Endothelial cell of umbilical vein (primary cell): ENCODE measurements around the gene C3orf80. TPM values are rescaled to one million over a fixed set of nuclear protein-coding genes. Genes with fewer than 3 reads are reported as not detected.

ENCODE experiments used
- BruUV-seq: library from RNA; stranded (reverse); fragments of 400-500 nt; replicated peaks from 2 replicates; lab custom pipeline; 2021; lab: Mats Ljungman, UMichigan
- CTCF ChIA-PET: fragments of 300-600, 350-600 bp; sonication (Branson Sonifier 250); formaldehyde crosslinking; loops from one replicate; lab custom pipeline; 2021; ENCODE audit warnings: antibody characterized with exemption, inconsistent platforms; lab: Charles Lee
- POLR2A ChIA-PET: fragments of 300-600, 350-600 bp; sonication (Branson Sonifier 250); formaldehyde crosslinking; loops from one replicate; lab custom pipeline; 2021; ENCODE audit warnings: antibody characterized with exemption, inconsistent platforms; lab: Charles Lee
- DNase-seq: peaks from one replicate; pipeline ENCODE4 v3.0.0-alpha.2; 2011; ENCODE audit warnings: low read depth, low spot score
- FAIRE-seq: peaks from 2 replicates; lab custom pipeline; 2011; peaks lifted over from hg19 to GRCh38; lab: Jason Lieb, UNC
- H2AFZ ChIP-seq: 2 replicates; pipeline ENCODE4 v1.6.0; 2012; ENCODE audit warnings: low read depth, low read length, control low read depth, inconsistent platforms
- H3K27ac ChIP-seq: 2 replicates; pipeline ENCODE4 v1.5.1; 2011; ENCODE audit warnings: low read depth, mild to moderate bottlenecking, control low read depth, low read length, moderate library complexity; ENCODE audit not compliant: insufficient read depth
- H3K27me3 ChIP-seq, 2 experiments: 2 replicates each; pipeline versions ENCODE4 v1.6.0 to v1.6.1; 2011; ENCODE audit warnings: low read length in 2 of 2, mixed read lengths in 1 of 2; ENCODE audit not compliant: control insufficient read depth in 2 of 2, insufficient read depth in 2 of 2
- H3K36me3 ChIP-seq, 2 experiments: 2 replicates in 1 of 2; 3 replicates in 1 of 2; pipeline ENCODE4 v1.5.1; 2011; ENCODE audit warnings: low read length in 2 of 2, mild to moderate bottlenecking in 1 of 2, moderate library complexity in 1 of 2; ENCODE audit not compliant: control insufficient read depth in 2 of 2, insufficient read depth in 2 of 2; ENCODE audit errors: extremely low read depth in 1 of 2
- H3K4me1 ChIP-seq: 3 replicates; pipeline ENCODE4 v1.5.1; 2011; ENCODE audit warnings: mild to moderate bottlenecking, low read length; ENCODE audit not compliant: control insufficient read depth, insufficient read depth; ENCODE audit errors: extremely low read depth
- H3K4me2 ChIP-seq: 2 replicates; pipeline ENCODE4 v1.6.1; 2011; ENCODE audit warnings: low read length, control low read depth, mixed read lengths; ENCODE audit not compliant: insufficient read depth
- H3K4me3 ChIP-seq, 3 experiments: fragments of 200-600 bp in 1 of 3; sonication (generic), shearing (Covaris generic) in 1 of 3; replicated peaks in 1 of 3; 2 replicates each; pipeline ENCODE4 v1.5.1; 2011 to 2016; ENCODE audit warnings: control low read depth in 3 of 3, low read length in 3 of 3, mild to moderate bottlenecking in 2 of 3, inconsistent platforms in 1 of 3, low read depth in 1 of 3, moderate library complexity in 1 of 3; ENCODE audit not compliant: insufficient read depth in 1 of 3
- H3K79me2 ChIP-seq: 2 replicates; pipeline ENCODE4 v1.6.0; 2012; ENCODE audit warnings: low read length, inconsistent platforms; ENCODE audit not compliant: control insufficient read depth, insufficient read depth
- H3K9ac ChIP-seq: replicated peaks from 2 replicates; pipeline ENCODE3; 2011; ENCODE audit warnings: low read length, control low read depth; ENCODE audit not compliant: insufficient read depth; ENCODE audit errors: extremely low read depth
- H3K9me1 ChIP-seq: replicated peaks from 3 replicates; pipeline ENCODE4 v1.6.0; 2011; ENCODE audit warnings: mild to moderate bottlenecking, low read length; ENCODE audit not compliant: control insufficient read depth, insufficient read depth; ENCODE audit errors: extremely low read depth
- H3K9me3 ChIP-seq: replicated peaks from 2 replicates; pipeline ENCODE4 v1.5.1; 2012; ENCODE audit warnings: low read length, inconsistent platforms; ENCODE audit not compliant: control insufficient read depth, insufficient read depth
- H4K20me1 ChIP-seq: replicated peaks from 2 replicates; pipeline ENCODE3; 2011; ENCODE audit warnings: mild to moderate bottlenecking, low read length; ENCODE audit not compliant: control insufficient read depth, insufficient read depth; ENCODE audit errors: extremely low read depth
- CTCF ChIP-seq, 2 donors: IDR thresholded peaks; 1 replicate in 1 of 2; 2 replicates in 1 of 2; pipeline ENCODE4 v1.5.1; 2011; ENCODE audit warnings: low read length in 2 of 2, mild to moderate bottlenecking in 2 of 2, moderate library complexity in 2 of 2, control low read depth in 1 of 2, inconsistent platforms in 1 of 2, low read depth in 1 of 2; ENCODE audit not compliant: insufficient read depth in 1 of 2; ENCODE audit errors: extremely low read depth in 1 of 2
- FOS ChIP-seq: IDR thresholded peaks from 2 replicates; pipeline ENCODE4 v1.6.1; 2011; ENCODE audit warnings: mild to moderate bottlenecking, low read length, moderate library complexity, borderline replicate concordance; ENCODE audit not compliant: insufficient read depth
- GATA2 ChIP-seq: IDR thresholded peaks from 2 replicates; pipeline ENCODE4 v1.7.0; 2011; ENCODE audit warnings: low read depth, mild to moderate bottlenecking, moderate library complexity, mixed read lengths, low read length; ENCODE audit not compliant: insufficient read length, insufficient read depth
- JUN ChIP-seq: IDR thresholded peaks from 2 replicates; pipeline ENCODE4 v1.6.1; 2011; ENCODE audit warnings: borderline replicate concordance, low read depth; ENCODE audit not compliant: insufficient read length, insufficient read depth
- MAX ChIP-seq: IDR thresholded peaks from 2 replicates; pipeline ENCODE4 v1.6.1; 2011; ENCODE audit not compliant: insufficient read depth, insufficient read length
- MYC ChIP-seq: IDR thresholded peaks from one replicate; pipeline ENCODE4 v1.6.1; 2011; ENCODE audit warnings: mild to moderate bottlenecking, low read depth, low read length
- POLR2A ChIP-seq: IDR thresholded peaks from 2 replicates; pipeline ENCODE4 v1.6.1; 2012; ENCODE audit warnings: low read depth, mild to moderate bottlenecking, control low read depth, low read length
- POLR2AphosphoS5 ChIP-seq: IDR thresholded peaks from 2 replicates; pipeline ENCODE4 v1.6.1; 2012; ENCODE audit warnings: low read depth, mild to moderate bottlenecking, control low read depth, low read length, moderate library complexity; ENCODE audit not compliant: insufficient read depth
- dilution Hi-C: fragments of 300-500 bp; cut with MboI; formaldehyde crosslinking; loops from one replicate; pipeline ENCODE4 v1.15.0; 2019; ENCODE audit warnings: low sequenced_read_pairs; ENCODE audit not compliant: extremely low pct_ligation_motif_present
- intact Hi-C: fragments of 100-400 bp; cut with micrococcal nuclease; formaldehyde crosslinking; loops from one replicate; pipeline ENCODE4 v1.10.0; 2022
- polyA plus RNA-seq, 4 experiments: library from polyadenylated mRNA; depleted of rRNA in 3 of 4; stranded (reverse) in 3 of 4; unstranded in 1 of 4; fragments of >200 nt; gene quantifications; 2 replicates each; pipeline versions ENCODE4 v1.2.1 to v1.2.3, GENCODE V29; 2011 to 2012; ENCODE audit warnings: missing spikeins in 1 of 4
- total RNA-seq: library from RNA; stranded (reverse); gene quantifications from 2 replicates; pipeline ENCODE4 v1.2.3, GENCODE V29; 2021

Gene C3orf80
- total and polyA plus RNA-seq, 2 donors (not counting 3 experiments of a cell fraction or from before 2014, with no cell fraction given), result 0.04 TPM; not detected in 1

- H3K4me3 ChIP-seq, result no peak overlapping the region
- CTCF ChIA-PET, result interaction anchor here (1.3 kb wide), 1 partner anchor 10 kb away, joined by 4 read pairs; no protein-coding TSS in a partner anchor
- H3K27me3 ChIP-seq, result no peaks in the 10 kb centered on the region
- BruUV-seq, result no TSS peak
- dilution Hi-C loops (no loop called here), intact Hi-C loops (no loop called here)
- H3K4me1 ChIP-seq, result no peaks in the 10 kb centered on the region
- POLR2A ChIA-PET, result no interaction called here
- no peaks in the 10 kb centered on the region for H3K9me3 ChIP-seq
- no peak for DNase-seq
- no peaks in the 10 kb centered on the region for H3K79me2 ChIP-seq
- TF ChIP-seq JUN, result no peak
- no peak for TF ChIP-seq GATA2
- H4K20me1 ChIP-seq, result no peaks in the 10 kb centered on the region
- no peak overlapping the region for H2AFZ ChIP-seq
- no peaks in the 10 kb centered on the region for H3K9me1 ChIP-seq
- H3K27ac ChIP-seq, result no peak overlapping the region
- H3K36me3 ChIP-seq, result no peaks in the 10 kb centered on the region
- FAIRE-seq, result no peak
- no peak overlapping the region for H3K4me2 ChIP-seq
- no peak overlapping the region for H3K9ac ChIP-seq
Measured at GRCh38 chr3:160260587-160261270, 35.5 kb downstream of the C3orf80 start.

- Histone ChIP-seq H3K4me2 (no peak overlapping the region), H3K27ac (no peak overlapping the region), H3K4me3 (no peak overlapping the region), H3K9me1 (no peaks in the 10 kb centered on the region), H4K20me1 (no peaks in the 10 kb centered on the region), H3K79me2 (no peaks in the 10 kb centered on the region), H3K9me3 (no peaks in the 10 kb centered on the region), H3K9ac (no peak overlapping the region), H3K27me3 (no peaks in the 10 kb centered on the region), H3K36me3 (no peaks in the 10 kb centered on the region), H3K4me1 (no peaks in the 10 kb centered on the region), H2AFZ (no peak overlapping the region)
- no TSS peak for BruUV-seq
- TF ChIP-seq FOS (no peak), POLR2A (no peak), GATA2 (no peak), JUN (no peak), POLR2AphosphoS5 (no peak), CTCF (IDR thresholded peaks at IDR 0.05; ENCODE audit: extremely low read depth in 1 of 2, insufficient read depth in 1 of 2, low read depth in 1 of 2, low read length in 2 of 2) (no peak), MYC (no peak), MAX (no peak)
- dilution Hi-C loops, result no loop called here
- CTCF ChIA-PET, result interaction anchor here (1.2 kb wide), 2 partner anchors 8 to 13 kb away, joined by 3 read pairs; no protein-coding TSS in a partner anchor
- DNase-seq (no peak), FAIRE-seq (no peak)
- intact Hi-C loops, result no loop called here
- POLR2A ChIA-PET, result no interaction called here
Measured at GRCh38 chr3:160265088-160265487, 39.9 kb downstream of the C3orf80 start.
